GM19035 (cell line): ENCODE measurements around the gene THADA.
"Not testable (repeated sequence)": the region's sequence is repeated elsewhere in the genome, so short reads cannot be mapped to it uniquely, and the experiment has no call there.

Experiments used
- ATAC-seq: cut with Tn5 transposase; IDR thresholded peaks from one replicate; pipeline ENCODE4 v1.9.1; 2021; ENCODE audit not compliant: unreplicated experiment

Gene THADA

GRCh38 chr2:43600596-43600995 lies 4.8 kb upstream of the THADA start:
- not testable (repeated sequence) for ATAC-seq

DNA sequence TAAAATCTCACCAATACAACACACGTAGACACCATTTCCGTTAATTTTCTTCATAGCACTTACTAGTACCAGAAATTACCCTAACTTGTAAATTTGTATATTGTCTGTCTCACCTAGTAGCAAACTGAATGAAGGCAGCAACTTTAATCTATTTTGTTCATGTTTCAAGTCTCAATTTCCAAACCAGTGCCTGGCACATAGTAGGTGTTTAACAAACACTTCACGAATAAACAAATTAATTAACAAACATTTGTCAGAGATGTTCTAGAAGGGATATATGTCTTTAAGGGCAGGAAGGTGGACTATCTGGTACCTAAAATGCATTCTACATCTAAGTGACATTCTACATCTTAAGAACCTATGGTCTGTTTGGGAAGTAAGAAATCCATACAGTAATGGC lies 963 bp downstream of the THADA start:
- ATAC-seq: no peak

DNA sequence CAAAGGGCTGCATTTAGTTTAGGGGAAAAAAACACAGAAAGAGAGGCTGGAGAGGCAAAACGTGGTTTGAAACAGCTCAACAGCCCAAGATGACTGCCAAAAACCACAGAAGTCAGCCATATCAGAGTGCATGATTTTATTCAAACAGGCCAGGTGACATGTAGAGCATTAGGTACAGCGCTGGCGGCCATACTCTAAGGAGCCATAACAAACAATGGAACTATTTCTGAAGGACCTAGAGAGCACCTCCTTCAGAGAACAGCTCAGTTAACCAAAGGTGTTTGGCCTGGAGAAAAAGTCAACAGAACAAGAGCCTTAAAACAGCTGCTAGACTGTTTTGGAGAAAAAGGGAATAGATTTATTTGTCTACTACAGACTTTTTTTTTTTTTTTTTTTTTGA lies 2.6 kb downstream of the THADA start:
- ATAC-seq: no peak

- ATAC-seq: no peak
Measured at GRCh38 chr2:43592443-43592842, 3.4 kb downstream of the THADA start.

DNA sequence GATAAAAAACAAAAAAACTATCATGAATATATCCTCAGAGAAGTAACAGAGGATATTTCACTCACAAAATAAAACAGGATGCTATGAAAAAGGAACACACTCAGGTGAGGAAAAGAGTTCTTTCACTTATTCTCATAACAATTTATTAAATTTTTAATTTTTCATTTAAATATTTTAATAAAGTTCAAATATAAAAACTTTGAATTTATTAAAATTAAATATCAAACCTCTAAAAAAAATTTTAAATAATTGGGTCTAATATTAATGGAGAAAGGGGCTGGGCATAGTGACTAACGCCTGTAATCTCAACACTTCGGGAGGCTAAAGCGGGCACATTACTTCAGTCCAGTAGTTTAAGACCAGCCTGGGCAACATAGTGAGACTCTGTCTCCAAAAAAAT lies 10.1 kb downstream of the THADA start:
- no peak for ATAC-seq

DNA sequence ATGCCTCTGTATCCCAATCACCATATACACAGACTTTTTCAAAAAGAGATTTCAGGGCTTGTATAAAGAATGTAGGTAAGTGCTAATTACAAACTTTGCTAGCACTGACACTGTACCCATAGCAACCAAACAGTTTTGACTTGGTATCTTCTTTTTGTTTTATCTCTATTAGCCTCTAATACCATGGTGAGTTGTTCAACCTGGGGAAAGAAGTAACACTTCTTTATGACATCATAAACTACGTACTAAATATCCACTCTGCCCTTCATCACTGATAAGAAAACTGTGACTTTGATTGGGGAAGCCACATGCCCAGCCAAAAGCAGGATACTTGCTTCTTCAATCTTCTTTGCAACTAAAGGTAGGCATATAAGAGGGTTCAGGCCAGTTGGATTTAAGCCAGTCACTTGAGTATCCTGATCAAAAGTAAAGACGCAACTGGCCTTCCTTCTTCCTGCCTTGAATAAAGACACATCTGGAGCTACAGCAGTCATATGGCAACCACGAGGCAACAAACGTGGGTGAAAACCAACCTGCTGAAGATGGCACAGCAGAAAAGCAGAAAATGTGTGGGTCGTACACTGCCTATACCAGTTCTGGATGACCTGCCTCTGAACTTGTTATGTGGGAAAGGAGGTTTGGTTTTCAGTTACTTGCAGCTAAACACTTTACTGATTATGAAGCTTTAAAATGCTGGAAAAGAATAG lies 16.4 kb downstream of the THADA start:
- no peak for ATAC-seq

DNA sequence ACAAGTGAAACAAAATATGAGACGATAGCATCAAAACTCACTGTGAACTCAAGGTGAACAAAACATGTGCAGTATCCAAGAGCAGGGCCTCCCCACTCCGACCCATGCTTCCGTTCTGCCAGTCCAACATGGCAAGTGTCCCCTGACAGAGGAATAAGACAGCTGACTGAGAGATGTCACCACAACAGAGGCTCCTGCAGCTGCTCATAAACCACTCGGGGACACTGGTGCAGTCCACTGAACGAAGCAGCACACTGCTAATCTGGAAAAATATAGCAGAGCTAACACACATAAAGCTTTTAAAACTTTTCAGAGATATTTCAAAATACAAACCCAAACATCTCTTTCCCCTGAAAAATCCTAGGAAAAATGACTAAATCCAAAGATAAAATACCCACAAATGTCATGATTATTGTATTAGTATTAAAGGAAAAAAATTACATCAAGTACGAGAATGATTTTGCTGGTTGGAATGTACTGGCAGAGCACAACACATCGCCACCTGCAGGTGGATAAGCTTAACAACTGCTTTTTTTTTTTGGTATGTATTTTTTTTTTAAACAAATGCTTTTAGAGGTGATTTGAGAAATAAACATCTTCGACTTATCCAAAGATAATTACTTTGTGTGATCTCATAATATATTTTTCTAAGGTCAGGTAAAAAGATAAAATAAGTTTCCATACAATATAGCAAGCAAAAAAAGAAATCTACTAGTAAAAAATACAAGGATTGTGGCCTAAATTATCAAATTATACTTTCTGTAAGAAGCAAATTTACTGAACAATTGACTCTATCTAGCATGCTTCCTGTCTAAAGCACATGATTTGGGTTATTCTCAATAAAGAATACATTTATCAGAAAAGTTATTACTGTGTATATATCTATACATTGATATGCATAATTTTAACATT lies 18.6 kb downstream of the THADA start:
- no peak for ATAC-seq

DNA sequence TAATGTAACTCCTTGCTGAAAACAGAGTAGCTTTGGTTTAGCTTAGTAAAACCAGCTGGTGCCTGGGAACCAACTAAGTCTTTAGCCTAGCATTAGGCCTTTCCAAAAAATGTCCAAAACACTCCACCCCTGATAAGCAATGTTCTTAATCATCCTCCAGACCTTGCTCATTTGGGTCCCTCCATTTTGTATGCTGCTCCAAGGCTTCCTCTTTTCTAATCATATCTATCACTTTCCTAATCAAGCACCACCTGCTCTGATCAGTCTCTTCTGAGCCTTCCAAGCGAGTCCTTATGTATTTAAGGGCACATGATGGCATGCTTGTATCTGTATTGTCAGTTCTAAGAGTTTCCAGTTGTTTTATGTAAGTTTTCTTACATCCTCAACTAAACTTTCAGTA lies 23.6 kb downstream of the THADA start:
- no peak for ATAC-seq

DNA sequence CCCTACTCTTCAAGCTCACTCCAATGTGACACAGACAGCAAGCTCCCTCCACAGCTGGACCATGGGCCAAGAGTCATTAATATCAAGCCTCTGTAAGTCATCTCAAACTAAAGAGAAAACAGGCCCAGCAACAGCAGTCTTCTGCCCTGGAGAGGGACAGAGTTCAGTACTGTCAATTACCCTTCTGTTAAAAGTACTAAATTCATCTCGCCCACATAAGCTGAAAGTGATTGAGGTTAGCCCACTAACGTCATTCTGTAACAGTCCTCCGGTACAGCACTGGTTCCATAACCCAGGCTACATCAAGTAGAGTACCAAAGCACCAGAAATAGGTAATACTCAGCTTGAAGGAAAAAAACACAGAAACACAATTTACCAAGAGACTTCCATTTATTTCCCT lies 25.9 kb downstream of the THADA start:
- peak; percentile 67 for ATAC-seq

GRCh38 chr2:43568228-43568627 lies 27.6 kb downstream of the THADA start:
- no peak for ATAC-seq

GRCh38 chr2:43566461-43566729 lies 29.4 kb downstream of the THADA start:
- no peak for ATAC-seq

GRCh38 chr2:43563679-43564078 lies 32.2 kb downstream of the THADA start:
- ATAC-seq: no peak

GRCh38 chr2:43560231-43560547 lies 35.6 kb downstream of the THADA start:
- ATAC-seq: no peak

GRCh38 chr2:43559391-43560230 lies 36.2 kb downstream of the THADA start:
- peak; percentile 88 for ATAC-seq

DNA sequence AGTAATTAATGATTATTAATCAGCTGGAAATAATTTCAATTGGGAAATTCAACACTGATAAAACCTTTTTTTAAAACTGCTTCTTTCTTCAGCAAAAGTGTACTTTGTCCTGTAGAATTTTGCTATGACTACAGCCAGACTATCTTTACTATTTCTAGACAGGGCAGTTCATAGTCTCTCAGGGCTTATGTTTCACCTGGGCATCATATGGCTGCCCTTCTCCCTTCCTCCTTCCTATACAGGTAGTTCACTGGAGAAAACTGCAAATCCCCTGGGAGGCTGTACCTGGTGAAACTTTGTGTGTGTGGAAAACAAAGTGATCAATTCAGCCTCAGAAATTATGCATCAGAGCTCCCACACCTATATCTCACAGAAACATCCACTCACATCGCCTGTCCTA lies 38.6 kb downstream of the THADA start:
- ATAC-seq: no peak

DNA sequence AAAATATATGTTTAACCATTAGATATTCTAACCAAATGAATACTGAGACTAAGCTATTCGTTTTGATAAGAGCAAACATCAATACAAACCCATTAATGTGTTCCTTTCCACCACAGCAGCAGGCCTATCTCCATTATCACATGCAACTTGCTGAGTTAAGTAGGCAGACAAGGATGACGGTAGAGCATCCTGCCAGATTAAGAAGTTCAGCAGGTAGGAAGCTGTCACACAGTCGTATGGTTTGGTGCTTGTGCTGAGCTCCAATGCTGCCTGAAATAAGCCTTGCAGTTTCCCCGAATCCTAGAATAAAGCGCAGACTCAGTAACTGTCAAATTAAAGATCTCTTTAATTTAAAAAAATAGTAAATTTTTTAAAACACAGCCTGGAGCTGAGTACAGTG lies 39.6 kb downstream of the THADA start:
- ATAC-seq: no peak

DNA sequence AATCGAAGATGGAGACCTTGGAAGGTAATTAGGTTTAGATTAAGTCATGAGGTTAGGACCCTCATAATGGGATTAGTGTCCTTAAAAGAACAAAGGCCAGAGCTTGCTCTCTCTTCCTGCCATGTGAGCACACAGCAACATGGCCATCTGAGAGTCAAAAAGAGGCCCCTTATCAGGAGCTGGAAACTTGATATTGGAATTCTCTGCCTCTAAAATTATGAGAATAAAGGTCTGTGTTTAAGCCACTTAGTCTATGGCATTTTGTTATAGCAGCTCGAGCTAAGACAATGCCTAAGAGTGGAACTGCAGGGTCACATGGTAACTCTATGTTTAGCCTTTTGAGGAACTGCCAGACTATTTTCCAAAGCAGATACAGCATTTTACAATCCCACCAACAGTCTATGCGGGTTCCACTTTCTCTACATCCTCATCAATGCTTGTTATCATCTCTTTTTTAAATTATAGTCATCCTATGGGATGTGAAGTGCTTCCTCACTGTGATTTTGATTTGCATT lies 42.4 kb downstream of the THADA start:
- ATAC-seq: no peak

DNA sequence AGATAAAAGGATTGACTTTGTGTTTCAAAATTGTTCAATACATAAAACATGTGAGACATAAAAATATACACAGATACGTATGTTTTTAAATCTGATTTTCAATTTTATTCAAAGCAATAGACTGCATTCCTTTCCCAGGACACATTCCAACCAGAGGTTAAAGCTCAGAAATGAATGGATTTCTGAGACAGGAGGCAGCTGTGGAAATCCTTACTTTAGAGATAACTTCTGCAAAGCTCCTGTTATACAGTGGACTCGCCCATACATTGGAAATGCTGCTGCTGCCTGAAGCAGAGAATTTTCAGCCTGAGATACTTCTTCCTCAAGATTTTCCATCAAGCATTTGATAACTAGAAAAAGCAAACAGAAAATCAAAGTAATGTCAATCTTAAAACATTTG lies 43.8 kb downstream of the THADA start:
- no peak for ATAC-seq

- ATAC-seq: not testable (repeated sequence)
Measured at GRCh38 chr2:43548381-43548780, 47.5 kb downstream of the THADA start.

GRCh38 chr2:43542285-43542933 lies 53.4 kb downstream of the THADA start:
- ATAC-seq: no peak

GRCh38 chr2:43541165-43541564 lies 54.7 kb downstream of the THADA start:
- no peak for ATAC-seq
